Stimulated activated CD4-positive, alpha-beta T cell treated with anti-CD3 and anti-CD28 coated beads, Interleukin-4, amount 100 ng/mL, for 1 hour (primary cell): ENCODE measurements around the gene AGRP.
"Not testable (repeated sequence)": the region's sequence is repeated elsewhere in the genome, so short reads cannot be mapped to it uniquely, and the experiment has no call there.

ENCODE experiments used
- DNase-seq: peaks from one replicate; pipeline ENCODE4 v3.0.0-alpha.2; 2020

AGRP gene

GRCh38 chr16:67504031-67505021, 21.0 kb upstream of the AGRP start:
- peak; percentile 4 for DNase-seq

- DNase-seq = no peak
Observed at GRCh38 chr16:67499106-67499505, 15.8 kb upstream of the AGRP start.

DNA sequence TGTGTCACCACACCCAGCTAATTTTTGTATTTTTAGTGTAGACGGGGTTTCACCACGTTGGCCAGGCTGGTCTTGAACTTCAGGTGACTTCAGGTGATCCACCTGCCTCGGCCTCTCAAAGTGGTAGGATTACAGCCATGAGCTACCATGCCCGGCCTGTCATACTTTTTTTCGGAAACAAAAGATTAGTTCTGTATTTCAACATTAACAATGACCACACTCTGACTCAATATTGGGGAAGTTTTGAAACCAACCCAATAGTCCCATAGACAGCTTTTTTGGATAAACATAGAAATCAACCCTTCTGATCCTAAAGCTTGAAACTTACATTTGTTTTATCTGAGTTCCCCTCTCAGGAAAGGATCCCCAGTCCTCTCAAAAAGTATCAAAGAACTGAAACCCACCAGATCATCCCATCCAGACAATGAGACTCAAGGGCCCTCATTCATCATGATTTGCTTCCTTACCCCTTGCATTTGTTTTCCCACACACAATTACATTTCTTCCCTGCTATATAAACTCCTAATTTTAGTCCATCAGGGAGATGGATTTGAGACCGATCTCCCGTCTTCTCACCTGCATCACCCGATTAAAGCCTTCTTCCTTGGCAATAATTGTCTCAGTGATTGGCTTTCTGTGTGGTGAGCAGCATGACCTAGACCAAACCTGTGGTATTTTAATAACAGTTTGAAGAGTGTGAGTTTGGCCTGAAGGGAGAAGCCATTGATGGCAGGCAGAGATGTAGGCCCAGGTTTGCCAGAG, 7.2 kb upstream of the AGRP start:
- DNase-seq = no peak

- DNase-seq = no peak
Observed at GRCh38 chr16:67489401-67490083, 6.2 kb upstream of the AGRP start.

DNA sequence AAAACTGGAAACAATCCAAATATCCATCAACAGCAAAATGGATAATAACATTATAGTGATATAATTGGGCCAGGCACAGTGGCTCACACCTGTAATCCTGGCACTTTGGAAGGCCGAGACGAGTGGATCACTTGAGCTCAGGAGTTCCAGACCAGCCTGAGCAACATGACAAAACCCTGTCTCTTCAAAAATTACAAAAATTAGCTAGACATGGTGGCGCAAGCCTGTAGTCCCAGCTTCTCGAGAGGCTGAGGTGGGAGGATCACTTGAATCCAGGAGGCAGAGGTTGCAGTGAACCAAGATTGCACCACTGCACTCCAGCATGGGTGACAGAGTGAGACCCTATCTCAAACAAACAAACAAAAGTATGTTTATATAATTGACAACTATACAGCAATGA, 4.2 kb upstream of the AGRP start:
- DNase-seq = not testable (repeated sequence)

DNA sequence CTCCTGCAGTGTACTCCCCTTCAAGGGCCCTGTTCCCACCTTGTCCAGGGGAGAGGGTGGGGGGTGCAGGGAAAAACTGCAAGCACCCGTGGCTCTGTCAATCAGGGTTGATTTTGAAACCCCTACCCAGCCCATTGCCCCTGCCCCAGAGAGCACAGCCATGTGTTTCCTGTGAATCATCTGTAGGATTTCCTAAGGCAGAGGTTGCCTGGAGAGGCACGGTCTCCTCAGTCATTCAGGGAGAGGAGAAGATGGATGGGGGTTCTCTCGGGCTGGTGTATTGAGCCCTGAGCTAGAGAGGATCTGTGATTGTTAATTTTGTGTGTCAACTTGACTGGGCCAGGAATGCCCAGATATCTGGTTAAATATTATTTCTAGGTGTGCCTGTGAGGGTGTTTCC, 3.5 kb upstream of the AGRP start:
- DNase-seq = no peak

DNA sequence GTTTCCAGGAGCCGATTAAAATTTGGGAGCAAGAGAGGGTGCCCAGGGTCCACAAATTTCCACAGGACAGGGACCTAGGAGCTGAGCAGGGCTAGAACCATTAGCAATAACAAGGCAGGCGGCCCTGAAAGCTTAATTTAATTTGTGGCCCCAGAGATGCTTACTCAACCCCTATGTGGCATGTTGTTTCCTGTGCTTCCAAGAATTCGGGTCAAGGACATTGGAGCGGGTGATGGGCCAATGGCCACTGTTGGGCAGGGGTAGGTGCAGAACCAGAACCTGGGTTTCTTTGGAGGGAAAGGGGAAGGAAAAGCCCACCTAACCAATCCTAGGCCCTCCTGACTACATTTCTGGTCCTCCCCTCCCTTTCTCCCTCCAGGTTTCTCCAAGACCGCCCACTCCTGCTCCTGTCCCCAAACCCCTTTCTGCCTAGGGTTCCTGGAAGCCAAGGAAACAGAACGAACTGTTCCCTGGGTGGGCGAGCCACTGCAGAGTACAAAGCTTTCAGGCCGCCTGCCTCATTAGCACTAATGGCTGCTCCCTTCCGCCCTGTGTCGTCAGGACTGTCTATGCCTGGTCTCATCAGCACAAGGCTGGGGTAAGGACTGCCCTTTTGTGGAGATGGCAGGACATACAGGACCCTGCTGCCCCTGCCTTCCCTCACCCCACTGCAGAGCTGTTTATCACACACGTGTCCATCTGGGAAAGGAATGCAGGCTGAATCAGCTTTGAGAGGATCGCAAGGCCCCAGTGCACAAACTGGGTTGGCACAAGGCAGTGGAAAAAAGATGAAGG, 581 bp upstream of the AGRP start:
- no peak for DNase-seq

GRCh38 chr16:67482233-67482924, 968 bp downstream of the AGRP start:
- DNase-seq = no peak

GRCh38 chr16:67481561-67482232, 1.6 kb downstream of the AGRP start:
- DNase-seq = peak; percentile 41

GRCh38 chr16:67480833-67481560, 2.4 kb downstream of the AGRP start, which contains the start of gene ATP6V0D1:
Gene ATP6V0D1 (minus strand): TSS chr16:67481157. CDS start chr16:67481086, 71 bp downstream.
- DNase-seq = peak; percentile 99

DNA sequence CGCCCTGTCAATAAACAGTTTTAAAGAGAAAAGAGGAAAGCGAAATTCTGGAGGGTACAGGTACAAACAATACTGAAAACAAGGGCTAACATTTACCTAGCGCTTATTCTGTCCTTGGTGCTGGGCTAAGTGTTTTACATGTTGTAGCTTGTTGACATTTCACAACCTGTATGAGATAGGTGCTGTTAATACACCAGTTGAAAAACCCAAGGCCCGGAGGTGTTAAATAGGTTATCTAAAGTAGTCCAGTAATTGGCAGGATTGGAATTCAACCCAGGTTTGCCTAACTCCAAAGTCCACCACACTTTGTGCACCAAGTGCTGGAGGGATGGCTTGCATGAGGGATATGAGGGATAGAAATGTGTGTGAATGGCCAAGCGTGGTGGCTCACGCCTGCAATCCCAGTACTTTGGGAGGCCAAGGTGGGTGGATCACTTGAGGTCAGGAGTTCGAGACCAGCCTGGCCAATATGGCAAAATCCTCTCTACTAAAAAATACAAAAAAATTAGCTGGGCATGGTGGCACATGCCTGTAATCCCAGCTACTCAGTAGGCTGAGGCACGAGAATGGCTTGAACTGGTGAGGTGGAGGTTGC, 5.3 kb downstream of the AGRP start:
- DNase-seq = no peak

DNA sequence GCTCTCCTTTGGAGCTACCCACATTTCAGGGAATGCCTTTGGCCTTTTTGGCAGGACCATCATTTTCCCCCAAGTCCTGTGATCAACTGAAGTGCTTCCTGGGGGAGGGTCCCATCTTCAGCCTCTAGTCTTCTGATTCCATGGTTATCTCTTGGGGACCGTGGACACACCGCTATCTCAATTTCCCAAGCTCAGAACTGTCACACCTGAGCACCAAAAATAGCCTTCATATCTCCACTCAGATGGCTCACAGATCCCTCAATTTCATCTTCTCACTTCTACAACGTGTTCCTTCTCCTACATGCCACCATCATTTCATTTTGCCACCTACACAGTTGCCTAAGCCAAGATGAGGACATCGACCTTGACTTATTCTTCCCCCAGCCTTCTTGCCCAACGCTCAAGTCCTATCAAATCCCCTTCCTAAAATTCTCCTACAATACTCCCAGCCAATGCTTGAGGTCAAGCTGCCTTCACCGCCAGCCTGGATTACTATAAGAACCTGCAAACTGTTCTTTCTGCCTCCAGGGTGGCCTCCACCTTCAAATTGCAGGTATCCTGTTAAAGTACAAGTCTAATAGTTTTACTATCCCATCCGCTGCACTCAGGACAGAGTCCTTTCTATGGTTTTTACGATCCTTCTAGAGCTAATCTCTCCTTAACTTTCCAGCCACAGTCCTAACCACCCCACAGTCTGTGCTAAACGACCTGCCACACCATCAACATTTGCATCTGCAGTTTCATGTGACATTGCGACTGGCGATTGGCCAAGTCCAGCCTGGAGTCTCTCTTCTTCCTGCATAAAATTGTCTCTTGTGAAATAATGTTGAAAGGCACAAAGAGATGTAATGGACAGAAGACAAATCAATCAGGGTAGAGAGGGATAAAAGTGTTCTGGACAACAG, 8.5 kb downstream of the AGRP start:
- DNase-seq = no peak

- no peak for DNase-seq
Observed at GRCh38 chr16:67471758-67472384, 11.5 kb downstream of the AGRP start.

GRCh38 chr16:67470359-67470758, 13.0 kb downstream of the AGRP start:
- DNase-seq = no peak

- DNase-seq = no peak
Observed at GRCh38 chr16:67468731-67469130, 14.6 kb downstream of the AGRP start.

DNA sequence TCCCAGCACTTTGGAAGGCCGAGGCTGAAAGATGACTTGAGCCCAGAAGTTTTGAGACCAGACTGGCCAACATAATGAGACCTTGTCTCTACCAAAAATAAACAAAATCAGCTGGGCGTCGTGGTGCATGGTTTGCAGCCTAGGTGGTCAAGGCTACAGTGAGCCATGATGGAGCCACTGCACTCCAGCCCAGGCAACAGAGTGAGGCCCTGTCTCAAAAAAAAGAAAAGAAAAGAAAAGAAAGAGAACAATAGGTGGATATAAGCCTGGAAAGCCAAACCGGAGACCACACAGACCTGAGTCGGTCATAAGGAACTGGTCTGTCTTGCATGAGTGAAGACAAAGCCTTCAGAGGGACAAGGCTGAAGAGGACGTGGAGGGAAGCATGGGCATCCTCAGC, 16.8 kb downstream of the AGRP start:
- DNase-seq = no peak

GRCh38 chr16:67464565-67464964, 18.8 kb downstream of the AGRP start:
- no peak for DNase-seq

DNA sequence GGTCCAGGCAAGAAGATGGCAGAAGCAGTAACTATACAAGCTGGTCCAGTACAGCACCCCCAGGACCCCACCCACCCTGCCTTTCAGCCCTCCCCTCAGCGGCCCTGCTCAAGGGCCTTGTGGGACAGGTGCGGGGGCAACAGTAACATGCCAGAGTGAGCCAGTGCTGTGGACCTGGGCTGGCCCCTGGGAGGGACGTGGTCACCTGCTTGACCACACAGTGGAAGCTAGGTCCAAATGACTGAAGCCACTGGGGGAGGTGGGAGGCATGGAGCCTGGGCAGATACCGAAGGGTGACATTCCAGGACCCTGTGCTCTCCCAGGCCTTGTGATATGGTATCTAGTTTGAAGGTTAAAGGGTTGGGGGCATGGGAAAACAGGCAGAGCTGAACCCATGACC, 19.7 kb downstream of the AGRP start:
- no peak for DNase-seq
